HG03460 (cell line): ENCODE measurements around the gene STARD10.

Experiments
- ATAC-seq: cut with Tn5 transposase; IDR thresholded peaks from one replicate; pipeline ENCODE4 v1.9.1; 2021; ENCODE audit not compliant: unreplicated experiment

STARD10 gene

DNA sequence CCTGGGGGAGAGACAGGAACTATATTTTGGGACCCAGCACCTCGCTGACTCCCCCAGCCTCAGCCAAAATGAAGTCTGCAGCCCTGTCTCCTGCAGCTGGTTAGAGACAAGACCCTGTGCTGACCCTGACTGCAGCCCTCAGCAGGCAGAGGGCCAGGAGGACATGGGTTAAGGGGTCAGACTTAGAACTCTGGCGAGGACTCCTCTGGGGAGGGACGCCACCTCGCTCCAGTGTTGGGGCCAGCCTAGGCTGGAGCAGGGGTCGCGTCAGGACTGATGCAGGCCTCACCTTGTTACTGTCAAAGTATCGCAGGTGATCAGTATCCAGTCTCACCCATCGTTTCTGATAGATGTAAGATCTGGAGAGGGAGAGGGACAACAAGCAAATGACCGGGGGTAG is 82.7 kb downstream of the STARD10 start:
- no peak for ATAC-seq

DNA sequence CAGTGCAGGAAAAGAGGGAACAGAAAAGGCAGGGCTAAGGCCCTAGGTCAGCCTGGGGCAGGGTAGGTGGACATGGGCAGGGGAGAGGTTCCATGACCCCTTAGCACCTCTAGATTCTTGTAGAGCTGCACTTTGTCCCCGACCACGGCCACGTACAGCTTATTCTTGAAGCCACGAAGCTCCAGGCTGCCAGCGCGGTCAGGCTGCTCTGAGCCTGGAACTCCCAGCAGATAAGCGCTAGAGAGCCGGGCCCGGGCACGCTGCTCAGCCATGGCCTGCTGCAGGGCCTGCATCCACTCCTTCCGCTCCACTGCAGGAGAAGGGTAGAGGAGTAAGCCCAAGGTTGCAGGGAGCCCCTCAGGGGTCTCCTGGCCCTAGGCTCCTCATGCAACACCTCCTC is 83.6 kb downstream of the STARD10 start:
- no peak for ATAC-seq

DNA sequence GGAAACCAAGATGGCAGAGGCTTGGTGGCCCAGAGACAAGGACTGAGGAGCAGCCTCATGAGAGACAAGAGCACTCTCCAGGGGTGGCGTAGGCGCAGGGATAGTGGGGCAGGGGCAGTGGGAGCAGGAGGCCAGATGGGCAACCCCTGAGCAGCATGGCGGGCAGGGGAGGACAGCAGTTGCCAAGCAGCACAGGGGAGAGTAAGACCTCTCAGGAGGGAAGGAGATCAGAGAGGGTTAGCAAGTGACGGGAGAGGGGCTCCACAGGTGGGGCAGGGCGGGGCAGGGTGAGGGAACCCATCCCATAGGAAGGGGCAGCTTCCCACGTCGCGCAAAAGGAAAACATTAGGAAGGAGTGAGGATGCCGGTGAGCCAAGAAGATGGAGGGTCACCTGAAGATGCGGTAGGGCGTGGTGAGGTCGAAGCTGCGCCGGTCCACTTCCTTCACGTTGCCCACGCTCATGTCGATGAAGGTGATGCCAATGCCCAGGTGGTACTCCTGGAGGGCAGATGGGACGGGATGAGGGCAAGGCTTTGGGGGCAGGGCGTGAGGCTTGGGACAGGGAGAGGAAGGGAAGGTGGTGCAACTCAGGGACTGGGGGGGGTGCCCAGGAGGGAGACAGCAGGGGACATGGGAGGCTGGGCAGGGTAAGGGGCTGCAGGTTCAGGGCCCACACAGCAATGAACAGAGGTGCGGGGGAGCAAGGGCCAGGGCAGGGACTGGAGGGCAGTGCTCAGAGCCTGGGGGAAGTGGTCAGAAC is 84.2 kb downstream of the STARD10 start:
- no peak for ATAC-seq

DNA sequence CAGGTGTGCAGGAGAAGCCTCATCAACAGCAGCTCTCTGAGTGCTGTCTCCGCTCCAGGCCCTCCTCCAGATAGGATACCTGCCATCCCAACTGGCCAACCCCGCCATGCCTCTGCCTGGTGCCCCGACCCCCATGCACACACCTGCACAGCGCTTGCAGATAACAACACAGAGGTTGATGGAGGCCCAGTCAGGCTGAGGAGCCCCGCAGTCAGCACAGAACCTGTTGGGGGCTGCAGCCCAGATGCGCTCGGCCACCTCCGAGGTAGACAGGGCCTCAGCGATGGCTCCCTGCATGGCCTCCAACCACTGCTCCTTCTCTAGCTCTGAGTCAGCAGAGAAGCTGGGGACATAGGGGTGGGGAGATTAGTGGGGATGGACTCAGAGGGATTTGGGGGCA is 86.8 kb downstream of the STARD10 start:
- ATAC-seq, result no peak

DNA sequence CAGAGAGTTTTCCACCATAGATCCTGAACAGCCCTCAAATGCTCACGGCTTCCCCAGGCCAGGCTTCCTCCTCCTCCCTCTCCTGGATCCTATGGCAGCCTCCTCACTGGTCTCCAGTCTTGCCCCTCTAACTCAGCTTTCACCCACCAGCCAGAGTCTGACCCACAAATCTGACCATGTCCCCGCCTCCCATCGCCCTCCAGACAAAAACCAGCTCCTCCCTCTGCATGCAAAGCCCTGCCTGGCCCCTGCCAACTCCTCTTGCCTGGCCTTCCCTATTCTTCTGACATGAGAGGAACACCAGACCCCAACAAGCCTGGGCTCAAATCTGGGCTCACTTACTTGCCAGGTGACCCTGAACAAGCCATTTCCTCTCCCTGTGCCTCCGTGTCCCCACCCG is 87.3 kb downstream of the STARD10 start:
- ATAC-seq, result no peak

DNA sequence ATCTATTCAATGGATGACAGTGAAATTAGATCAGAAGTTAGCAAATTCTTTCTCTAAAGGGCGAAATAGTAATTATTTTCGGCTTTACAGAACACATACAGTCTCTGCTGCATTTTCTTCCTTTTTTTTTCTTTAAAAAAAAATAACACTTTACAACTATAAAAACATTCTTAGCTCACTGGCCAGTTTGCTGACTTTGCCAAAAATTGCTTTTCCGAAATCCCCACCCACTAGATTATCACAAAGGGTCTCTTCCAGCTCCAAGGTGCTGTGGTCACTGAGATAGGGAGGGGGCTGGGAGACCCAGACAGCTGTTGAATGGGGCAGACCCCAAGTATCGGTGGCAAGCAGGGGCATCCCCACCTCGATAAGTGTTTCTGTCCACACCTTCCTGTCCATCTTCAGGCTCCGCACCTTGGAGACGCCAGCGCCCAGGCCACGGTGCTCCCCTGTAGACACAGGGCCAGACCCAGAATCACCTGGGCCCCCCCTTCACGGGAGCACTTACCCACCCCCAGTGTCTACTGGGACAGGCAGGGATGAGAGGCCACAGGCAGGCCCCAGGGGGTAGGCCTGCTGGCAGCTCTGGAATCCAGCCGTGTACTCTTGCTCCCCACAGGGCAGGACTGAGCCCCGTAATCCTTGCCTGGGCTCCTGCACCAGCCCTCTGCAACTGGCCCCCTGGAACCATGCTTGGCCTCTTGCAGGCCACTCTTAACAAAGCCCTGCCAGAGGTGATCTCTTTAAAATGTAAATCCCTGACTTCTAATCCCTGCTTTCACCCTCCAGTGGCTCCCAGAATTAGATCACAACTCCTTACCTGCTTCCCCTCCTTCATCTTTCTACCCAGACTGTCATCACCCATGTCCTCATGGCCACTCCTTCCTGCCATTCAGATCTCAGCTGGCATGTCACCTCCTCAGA is 88.1 kb downstream of the STARD10 start:
- no peak for ATAC-seq

DNA sequence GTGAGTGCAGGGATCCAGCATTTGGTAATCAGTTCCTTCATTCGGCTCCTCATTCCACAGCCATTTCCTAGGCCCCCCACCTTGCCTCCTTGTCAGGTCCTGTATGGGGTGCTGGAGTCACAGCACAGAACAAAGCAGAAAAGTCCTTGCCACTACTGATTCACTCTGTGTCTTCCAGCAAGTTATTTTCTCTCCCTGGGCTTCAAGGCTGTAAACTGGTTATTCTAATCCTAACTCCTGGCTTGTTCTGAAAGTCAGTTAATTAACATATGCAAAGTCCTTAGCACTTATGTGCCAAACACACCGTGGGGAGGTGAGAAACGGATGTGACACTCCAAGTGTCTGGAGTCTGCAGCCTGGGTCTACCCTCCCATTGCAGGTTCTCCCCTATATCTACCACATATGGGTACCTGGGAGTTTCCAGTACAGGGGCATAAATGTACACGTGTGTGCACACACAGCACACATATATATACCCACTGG is 89.0 kb downstream of the STARD10 start:
- ATAC-seq, result no peak
